Superior temporal gyrus (tissue), 1 donor: ENCODE measurements around the gene ENTPD8.
"Not testable (repeated sequence)": the region's sequence is repeated elsewhere in the genome, so short reads cannot be mapped to it uniquely, and the experiment has no call there.

ENCODE experiments used
- DNase-seq: peaks from one replicate; pipeline ENCODE4 v3.0.0-alpha.2; 2016; ENCODE audit errors: extremely low spot score

Gene ENTPD8

DNA sequence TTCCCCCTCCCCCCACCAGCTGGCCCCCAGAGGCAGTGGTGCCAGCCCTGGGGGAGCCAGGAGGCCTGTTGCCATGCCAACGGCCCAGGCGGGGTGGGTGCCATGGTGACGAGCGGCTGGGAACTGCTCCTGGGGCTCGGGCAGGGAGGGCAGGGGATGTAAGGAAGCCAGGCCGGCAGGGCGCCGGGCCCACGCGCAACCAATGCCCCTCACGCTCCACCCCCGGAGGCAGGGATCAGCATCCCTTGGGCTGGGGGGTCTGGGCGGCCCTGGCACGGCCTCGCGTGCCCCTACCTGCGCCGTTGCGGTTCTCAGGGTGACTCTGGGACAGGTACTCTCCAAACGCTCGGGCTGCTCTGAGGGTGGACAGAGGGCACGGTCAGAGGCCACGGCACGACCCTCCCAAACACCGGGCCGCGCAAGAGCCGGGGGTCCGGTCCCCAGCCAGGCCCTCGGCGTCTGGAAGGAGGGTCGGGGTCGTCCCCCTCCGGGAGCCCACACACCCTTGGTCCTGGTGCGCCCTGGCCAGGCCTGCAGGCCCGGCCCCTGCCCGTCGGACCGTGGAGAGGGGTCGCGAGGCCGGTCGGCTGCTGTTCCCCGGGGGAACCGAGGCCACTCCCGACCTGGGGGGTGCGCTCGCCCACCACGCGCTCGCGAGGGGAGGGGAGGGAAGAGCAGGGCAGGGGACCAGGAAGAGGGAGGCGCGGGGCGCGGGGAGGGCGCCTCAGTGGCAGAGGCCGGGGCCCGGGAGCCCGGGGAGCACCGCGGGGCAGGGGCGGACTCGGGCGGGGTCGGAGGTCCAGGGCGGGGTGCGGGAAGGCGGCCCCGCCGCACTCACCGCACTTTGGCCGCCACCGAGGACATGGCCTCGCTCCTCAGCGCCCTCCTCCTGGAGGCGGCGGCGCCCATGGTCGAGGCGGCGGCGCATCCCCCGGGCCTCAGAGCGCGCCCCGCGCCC is 17.3 kb upstream of the ENTPD8 start:
- DNase-seq, result peak; percentile 58

DNA sequence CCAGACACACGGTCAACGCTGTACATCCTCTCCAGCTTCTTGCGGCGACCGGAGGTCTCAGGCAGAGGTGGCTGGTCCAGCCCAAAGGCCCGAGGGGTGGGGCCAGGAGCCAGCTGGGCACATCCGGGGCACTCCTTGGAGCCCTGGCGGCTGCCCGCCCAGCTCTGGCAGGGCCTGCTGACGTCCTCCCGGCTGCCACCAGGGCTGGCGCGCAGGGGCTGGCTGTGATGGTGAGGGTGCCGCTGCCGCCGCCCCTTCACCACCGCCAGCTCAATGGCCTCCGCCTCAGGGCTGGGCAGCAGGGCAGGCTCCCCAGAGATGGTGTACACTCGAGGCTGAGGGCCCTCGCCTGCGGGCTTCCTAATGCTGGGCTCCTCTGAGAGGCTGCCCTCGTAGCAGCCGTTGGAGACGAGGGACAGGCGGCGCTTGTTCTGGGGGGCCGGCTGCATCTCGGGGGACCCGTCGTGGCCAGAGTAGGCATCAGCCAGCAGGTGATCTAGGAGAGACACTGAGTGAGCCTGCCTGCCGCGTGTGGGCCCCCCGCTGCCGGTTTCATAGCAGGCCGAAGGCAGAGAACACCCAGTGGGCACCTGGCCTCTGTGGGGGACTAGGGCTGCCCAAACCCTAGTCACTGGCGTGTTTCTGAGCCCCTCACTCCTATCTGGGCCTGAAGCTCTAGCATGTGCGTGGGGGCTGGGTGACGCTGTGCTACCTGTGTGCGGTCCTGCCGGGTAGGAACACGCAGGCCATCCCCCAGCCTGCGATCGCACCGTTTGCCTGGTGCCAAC is 16.4 kb upstream of the ENTPD8 start:
- DNase-seq, result no peak

- no peak for DNase-seq
Measured at GRCh38 chr9:137456864-137457405, 15.8 kb upstream of the ENTPD8 start.

- no peak for DNase-seq
Measured at GRCh38 chr9:137456061-137456863, 15.1 kb upstream of the ENTPD8 start.

- DNase-seq, result no peak
Measured at GRCh38 chr9:137455359-137455991, 14.3 kb upstream of the ENTPD8 start.

GRCh38 chr9:137454597-137455358 is 13.6 kb upstream of the ENTPD8 start:
- DNase-seq, result no peak

GRCh38 chr9:137454145-137454596 is 13.0 kb upstream of the ENTPD8 start:
- DNase-seq, result no peak

DNA sequence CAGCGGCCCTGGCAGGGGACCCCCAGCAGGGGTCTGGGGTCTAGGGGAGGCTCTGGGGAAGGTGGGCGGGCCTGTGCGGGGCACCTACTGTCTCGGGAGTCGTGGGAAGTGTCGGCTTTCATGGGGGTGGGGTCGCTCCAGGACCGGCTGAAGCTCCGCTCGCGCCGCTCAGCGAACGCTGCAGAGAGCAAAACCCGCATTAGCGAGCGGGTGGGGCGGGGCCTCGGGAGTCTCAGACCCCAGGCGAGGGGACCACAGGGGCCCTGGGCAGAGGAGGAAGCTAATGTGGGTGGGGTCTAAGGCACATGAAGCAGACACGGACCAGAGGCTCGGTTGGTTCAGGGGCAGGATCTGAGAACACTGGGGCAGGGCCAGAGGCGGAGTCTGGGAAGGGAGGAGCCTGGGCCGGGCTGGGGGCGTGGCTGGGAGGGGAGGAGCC is 12.5 kb upstream of the ENTPD8 start:
- no peak for DNase-seq

- DNase-seq, result no peak
Measured at GRCh38 chr9:137452761-137453642, 11.8 kb upstream of the ENTPD8 start.

GRCh38 chr9:137452006-137452760 is 11.0 kb upstream of the ENTPD8 start:
- DNase-seq, result no peak

GRCh38 chr9:137451264-137452005 is 10.3 kb upstream of the ENTPD8 start:
- not testable (repeated sequence) for DNase-seq

DNA sequence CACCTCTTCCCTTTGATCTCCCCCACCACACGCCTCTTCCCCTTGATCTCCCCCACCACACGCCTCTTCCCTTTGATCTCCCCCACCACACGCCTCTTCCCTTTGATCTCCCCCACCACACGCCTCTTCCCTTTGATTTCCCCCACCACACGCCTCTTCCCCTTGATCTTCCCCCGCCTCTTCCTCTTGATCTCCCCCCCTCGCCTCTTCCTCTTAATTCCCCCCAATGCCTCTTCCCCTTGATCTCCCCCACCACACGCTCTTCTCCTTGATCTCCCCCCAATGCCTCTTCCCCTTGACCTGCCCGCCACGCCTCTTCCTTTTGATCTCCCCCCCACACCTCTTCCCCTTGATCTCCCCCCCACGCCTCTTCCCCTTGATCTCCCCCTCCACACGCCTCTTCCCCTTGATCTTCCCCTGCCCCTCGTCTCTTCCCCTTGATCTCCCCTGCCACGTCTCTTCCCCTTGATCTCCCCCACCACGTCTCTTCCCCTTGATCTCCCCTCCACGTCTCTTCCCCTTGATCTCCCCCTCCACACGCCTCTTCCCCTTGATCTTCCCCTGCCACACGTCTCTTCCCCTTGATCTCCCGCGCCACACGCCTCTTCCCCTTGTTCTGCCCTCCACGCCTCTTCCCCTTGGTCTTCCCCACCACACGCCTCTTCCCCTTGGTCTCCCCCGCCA is 9.5 kb upstream of the ENTPD8 start:
- not testable (repeated sequence) for DNase-seq

DNA sequence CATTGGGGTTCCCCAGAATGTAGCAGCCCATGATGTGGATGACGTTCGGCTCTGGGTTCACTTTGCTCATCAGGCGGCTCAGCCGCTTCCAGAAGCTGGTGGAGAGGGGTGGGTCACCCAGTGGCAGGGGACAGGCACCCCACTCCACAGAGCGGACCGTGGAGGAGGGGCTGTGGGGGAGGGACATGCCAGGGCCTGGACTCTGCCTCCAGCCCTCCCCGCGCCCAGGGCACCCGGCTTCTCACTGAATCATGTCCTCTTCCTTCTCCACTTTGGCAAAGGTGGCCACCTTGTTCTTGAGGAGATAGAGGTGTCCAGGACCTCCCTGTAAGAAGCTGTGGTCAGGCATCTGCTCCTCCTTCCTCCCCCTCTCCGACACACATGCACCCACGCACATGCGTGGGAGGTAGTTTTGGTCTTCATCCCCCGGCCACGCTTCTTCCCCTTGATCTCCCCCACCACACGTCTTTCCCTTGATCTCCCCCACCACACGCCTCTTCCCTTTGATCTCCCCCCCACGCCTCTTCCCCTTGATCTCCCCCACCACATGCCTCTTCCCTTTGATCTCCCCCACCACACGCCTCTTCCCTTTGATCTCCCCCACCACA is 8.9 kb upstream of the ENTPD8 start:
- DNase-seq, result no peak

DNA sequence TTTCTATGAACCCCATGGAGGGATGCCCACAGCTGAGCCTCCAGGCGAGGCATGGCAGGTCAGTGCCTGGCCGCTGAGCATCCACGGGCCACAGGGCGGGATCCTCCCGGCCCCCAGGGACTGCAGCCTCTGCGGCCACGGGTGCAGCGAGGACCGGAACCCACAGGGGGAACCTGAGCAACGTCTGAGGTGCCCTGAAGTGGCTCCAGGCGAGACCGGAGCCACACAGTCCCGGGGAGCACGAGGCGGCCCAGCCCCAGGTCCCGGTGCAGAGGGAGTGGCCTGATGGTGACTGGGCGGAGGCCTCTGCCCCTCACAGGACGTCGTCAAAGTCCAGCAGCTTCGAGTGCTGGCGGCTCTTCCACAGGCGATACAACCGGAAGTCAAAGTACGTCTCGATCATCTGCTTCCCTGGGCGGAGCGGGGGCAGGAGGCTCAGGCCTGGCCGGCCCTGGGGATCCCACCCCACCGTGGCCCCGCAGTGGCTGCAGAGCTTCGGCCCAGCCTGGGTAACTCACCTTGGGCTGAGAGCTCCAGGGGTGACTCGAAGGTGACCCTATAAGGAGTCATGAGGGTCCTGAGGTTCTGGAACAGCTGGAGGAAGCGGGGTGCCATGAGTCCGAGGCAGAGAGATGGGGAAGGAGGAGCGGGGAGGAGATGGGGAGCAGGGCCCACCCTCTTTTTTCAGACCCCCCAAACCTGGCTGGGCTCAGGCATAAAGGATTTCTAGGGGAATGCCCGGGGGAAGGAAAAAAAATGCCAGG is 8.1 kb upstream of the ENTPD8 start:
- DNase-seq, result no peak

GRCh38 chr9:137448602-137448962 is 7.4 kb upstream of the ENTPD8 start:
- no peak for DNase-seq
